ENCODE data around the gene UBQLN4. TPM values are rescaled to one million over a fixed set of nuclear protein-coding genes. Genes with fewer than 3 reads are reported as not detected.
A peak's percentile ranks its signal among the peaks of the same experiment; 100 is the strongest.

The UBQLN4 gene
- total RNA-seq, 3 donors from 2014 or later (not counting 1 experiment from before 2014, with no cell fraction given), result 14.4 to 23.5 (median 23.5) TPM

- Mint-ChIP-seq H3K36me3 (no peaks in the 10 kb centered on the region), H3K4me3 (no peak overlapping the region), H3K4me1 (peaks cover 10 to 14% of the 10 kb centered on the region in 2 donors), H3K27ac (no peak overlapping the region), H3K27me3 (ENCODE audit: low read depth in 2 of 2) (no peaks in the 10 kb centered on the region), H3K9me3 (no peaks in the 10 kb centered on the region)
- no peak for DNase-seq
- H3K27ac ChIP-seq (ENCODE audit: low read length), result no peak overlapping the region
- no peaks in the 10 kb centered on the region for H3K27me3 ChIP-seq (ENCODE audit: control insufficient read depth, insufficient read depth, low read length)
- intact Hi-C loops (cut with micrococcal nuclease), result no loop called here
- H3K4me3 ChIP-seq (ENCODE audit: low read length), result no peak overlapping the region
- H3K4me1 ChIP-seq (ENCODE audit: control insufficient read depth, insufficient read depth, low read length), result peaks cover 12% of the 10 kb centered on the region
- no peaks in the 10 kb centered on the region for H3K9me3 ChIP-seq (ENCODE audit: control insufficient read depth, insufficient read depth, low read length)
- H3K36me3 ChIP-seq (ENCODE audit: control insufficient read depth, insufficient read depth, low read length), result no peaks in the 10 kb centered on the region
- WGBS (ENCODE audit: insufficient coverage), result 100% methylated on average over 1 of the region's 1 CpG
- ATAC-seq, result no peak
- no peak for TF ChIP-seq CTCF (IDR thresholded peaks at IDR 0.05)
Observed at GRCh38 chr1:155999964-156000363, 53.6 kb downstream of the UBQLN4 start.

- intact Hi-C loops (cut with micrococcal nuclease), result no loop called here
- DNase-seq (no peak), ATAC-seq (no peak)
- no peaks in the 10 kb centered on the region for H3K36me3 Mint-ChIP-seq
- Histone ChIP-seq H3K36me3 (ENCODE audit: control insufficient read depth, insufficient read depth, low read length) (no peaks in the 10 kb centered on the region), H3K4me3 (ENCODE audit: low read length) (no peak overlapping the region), H3K27ac (ENCODE audit: low read length) (no peak overlapping the region), H3K9me3 (ENCODE audit: control insufficient read depth, insufficient read depth, low read length) (no peaks in the 10 kb centered on the region), H3K27me3 (ENCODE audit: control insufficient read depth, insufficient read depth, low read length) (no peaks in the 10 kb centered on the region), H3K4me1 (ENCODE audit: control insufficient read depth, insufficient read depth, low read length) (no peaks in the 10 kb centered on the region)
- no peak for TF ChIP-seq CTCF (IDR thresholded peaks at IDR 0.05)
- no peak overlapping the region for H3K4me3 Mint-ChIP-seq
- 25% methylated on average over 1 of the region's 2 CpGs for WGBS (ENCODE audit: insufficient coverage)
- no peaks in the 10 kb centered on the region for H3K27me3 Mint-ChIP-seq (ENCODE audit: low read depth in 2 of 2)
- no peaks in the 10 kb centered on the region for H3K4me1 Mint-ChIP-seq
- H3K27ac Mint-ChIP-seq, result no peak overlapping the region
- H3K9me3 Mint-ChIP-seq, result no peaks in the 10 kb centered on the region
Observed at GRCh38 chr1:155996166-155996565, 57.4 kb downstream of the UBQLN4 start.

GRCh38 chr1:155993595-155993994, 60.0 kb downstream of the UBQLN4 start:
- Mint-ChIP-seq H3K4me1 (peaks cover 11% of the 10 kb centered on the region in 2 donors), H3K9me3 (no peaks in the 10 kb centered on the region), H3K4me3 (no peak overlapping the region), H3K36me3 (no peaks in the 10 kb centered on the region), H3K27me3 (ENCODE audit: low read depth in 2 of 2) (no peaks in the 10 kb centered on the region), H3K27ac (no peak overlapping the region)
- H3K36me3 ChIP-seq (ENCODE audit: control insufficient read depth, insufficient read depth, low read length), result no peaks in the 10 kb centered on the region
- DNase-seq (no peak), ATAC-seq (no peak)
- no peaks in the 10 kb centered on the region for H3K27me3 ChIP-seq (ENCODE audit: control insufficient read depth, insufficient read depth, low read length)
- no peak for TF ChIP-seq CTCF (IDR thresholded peaks at IDR 0.05)
- no peak overlapping the region for H3K27ac ChIP-seq (ENCODE audit: low read length)
- H3K4me3 ChIP-seq (ENCODE audit: low read length), result no peak overlapping the region
- WGBS (ENCODE audit: insufficient coverage), result 88% methylated on average over 3 of the region's 3 CpGs
- no peaks in the 10 kb centered on the region for H3K9me3 ChIP-seq (ENCODE audit: control insufficient read depth, insufficient read depth, low read length)
- peaks cover 23% of the 10 kb centered on the region for H3K4me1 ChIP-seq (ENCODE audit: control insufficient read depth, insufficient read depth, low read length)
- intact Hi-C loops (cut with micrococcal nuclease), result no loop called here

GRCh38 chr1:155990005-155990739, 63.4 kb downstream of the UBQLN4 start:
- no peak for TF ChIP-seq CTCF (IDR thresholded peaks at IDR 0.05)
- Histone ChIP-seq H3K36me3 (ENCODE audit: control insufficient read depth, insufficient read depth, low read length) (no peaks in the 10 kb centered on the region), H3K9me3 (ENCODE audit: control insufficient read depth, insufficient read depth, low read length) (no peaks in the 10 kb centered on the region), H3K4me1 (ENCODE audit: control insufficient read depth, insufficient read depth, low read length) (peaks cover 23% of the 10 kb centered on the region), H3K27ac (ENCODE audit: low read length) (peak overlapping the region; percentile 17), H3K27me3 (ENCODE audit: control insufficient read depth, insufficient read depth, low read length) (no peaks in the 10 kb centered on the region), H3K4me3 (ENCODE audit: low read length) (no peak overlapping the region)
- Mint-ChIP-seq H3K9me3 (no peaks in the 10 kb centered on the region), H3K4me1 (peaks cover 11 to 12% of the 10 kb centered on the region in 2 donors), H3K36me3 (no peaks in the 10 kb centered on the region), H3K27ac (no peak overlapping the region), H3K4me3 (no peak overlapping the region), H3K27me3 (ENCODE audit: low read depth in 2 of 2) (no peaks in the 10 kb centered on the region)
- ATAC-seq (peak in 2 of 3 donors; percentile 20 to 65), DNase-seq (no peak)
- WGBS (ENCODE audit: insufficient coverage), result 65% methylated on average over 5 of the region's 6 CpGs
- intact Hi-C loops (cut with micrococcal nuclease), result no loop called here

All from natural killer cell (primary cell).